K562 (cell line): ENCODE data around the gene LSM14B. TPM values are rescaled to one million over a fixed set of nuclear protein-coding genes. Genes with fewer than 3 reads are reported as not detected.

Source experiments
- ATAC-seq: fragments of 200-7000 bp; cut with Tn5 transposase; 3 replicates; pipeline ENCODE4 v1.9.1; 2020; ENCODE audit warnings: moderate library complexity
- BruUV-seq: library from RNA; stranded (reverse); fragments of 400-500 nt; replicated peaks from 2 replicates; lab custom pipeline; 2021; lab: Mats Ljungman, UMichigan
- CTCF ChIA-PET: fragments of 300-600 bp; formaldehyde crosslinking; extraction: SDS; loops from one replicate; lab custom pipeline; 2021; ENCODE audit warnings: low intra/inter-chr PET ratio; lab: Yijun Ruan, JAX
- POLR2A ChIA-PET: fragments of 300-600, 350-650 bp; sonication (Branson Sonifier 250); formaldehyde crosslinking; extraction: SDS; loops from one replicate; lab custom pipeline; 2021; ENCODE audit warnings: antibody characterized with exemption, inconsistent platforms; lab: Yijun Ruan, JAX
- DNase-seq, 4 experiments: peaks; one replicate each; pipeline versions ENCODE4 v3.0.0 to v3.0.0-alpha.2; 2011 to 2018; ENCODE audit warnings: low spot score in 3 of 4, mixed read lengths in 3 of 4; ENCODE audit errors: extremely low read depth in 1 of 4
- FAIRE-seq: peaks from 2 replicates; lab custom pipeline; 2011; peaks lifted over from hg19 to GRCh38; lab: Jason Lieb, UNC
- H2AFZ ChIP-seq: 2 replicates; pipeline ENCODE4 v1.6.0; 2011; ENCODE audit warnings: low read depth, low read length, control low read depth, inconsistent platforms
- H3K27ac ChIP-seq: fragments of 200-600 bp; 3 replicates; pipeline ENCODE4 v1.8.0; 2011; ENCODE audit warnings: low read depth, mild to moderate bottlenecking, control low read depth, inconsistent platforms, low read length, moderate library complexity, mixed read lengths; ENCODE audit errors: extremely low read depth
- H3K27me3 ChIP-seq, 2 experiments: fragments of 300-600 bp in 1 of 2; 2 replicates in 1 of 2; 3 replicates in 1 of 2; pipeline versions ENCODE4 v1.6.0 to v1.8.0; 2011; ENCODE audit warnings: inconsistent platforms in 2 of 2, low read length in 2 of 2, mild to moderate bottlenecking in 1 of 2, mixed read lengths in 1 of 2, moderate library complexity in 1 of 2; ENCODE audit not compliant: control insufficient read depth in 2 of 2, insufficient read depth in 2 of 2
- H3K36me3 ChIP-seq: fragments of 300-600 bp; 3 replicates; pipeline ENCODE4 v1.8.0; 2011; ENCODE audit warnings: mild to moderate bottlenecking, low read length, inconsistent platforms; ENCODE audit not compliant: control insufficient read depth, insufficient read depth
- H3K4me1 ChIP-seq, 2 experiments: fragments of 200-600 bp in 1 of 2; replicated peaks in 1 of 2; 2 replicates in 1 of 2; 3 replicates in 1 of 2; pipeline versions ENCODE4 v1.5.1 to v1.8.0; 2011; ENCODE audit warnings: inconsistent platforms in 2 of 2, low read length in 2 of 2, mild to moderate bottlenecking in 1 of 2, mixed read lengths in 1 of 2, moderate library complexity in 1 of 2; ENCODE audit not compliant: control insufficient read depth in 2 of 2, insufficient read depth in 2 of 2
- H3K4me2 ChIP-seq: 2 replicates; pipeline ENCODE4 v1.6.1; 2011; ENCODE audit warnings: low read length, control low read depth, inconsistent platforms, mixed read lengths; ENCODE audit not compliant: insufficient read depth
- H3K4me3 ChIP-seq: fragments of 200-600 bp; sonication (generic), shearing (Covaris generic); 2 replicates; pipeline ENCODE4 v1.5.1; 2016; ENCODE audit warnings: control low read depth, inconsistent platforms
- H3K79me2 ChIP-seq: fragments of 200-600 bp; 3 replicates; pipeline ENCODE4 v1.8.0; 2011; ENCODE audit warnings: low read length, inconsistent platforms; ENCODE audit not compliant: control insufficient read depth, insufficient read depth
- H3K9ac ChIP-seq, 2 experiments: 2 replicates each; pipeline versions ENCODE4 v1.6.0 to v1.6.1; 2011; ENCODE audit warnings: low read depth in 2 of 2, low read length in 2 of 2, control low read depth in 1 of 2, inconsistent platforms in 1 of 2, mild to moderate bottlenecking in 1 of 2, mixed read lengths in 1 of 2; ENCODE audit not compliant: insufficient read depth in 1 of 2
- H3K9me1 ChIP-seq: one replicate; pipeline ENCODE4 v1.6.0; 2011; ENCODE audit warnings: inconsistent platforms, mild to moderate bottlenecking, low read length, moderate library complexity; ENCODE audit not compliant: control insufficient read depth, insufficient read depth
- H3K9me3 ChIP-seq: replicated peaks from 2 replicates; pipeline ENCODE4 v1.5.1; 2011; ENCODE audit warnings: low read depth, low read length, inconsistent platforms; ENCODE audit not compliant: control insufficient read depth, insufficient read depth
- H4K20me1 ChIP-seq: replicated peaks from 2 replicates; pipeline ENCODE4 v1.6.1; 2011; ENCODE audit warnings: low read length, inconsistent platforms, mixed read lengths; ENCODE audit not compliant: control insufficient read depth, insufficient read depth
- BMI1 ChIP-seq: fragments of 150-350 bp; IDR thresholded peaks from 2 replicates; pipeline ENCODE4 v1.6.1; 2014; ENCODE audit warnings: low read length
- BRF1 ChIP-seq: IDR thresholded peaks from 3 replicates; pipeline ENCODE4 v1.6.1; 2011; ENCODE audit warnings: borderline replicate concordance, mild to moderate bottlenecking; ENCODE audit not compliant: insufficient read length; ENCODE audit errors: extremely low read depth
- CREB1 ChIP-seq, 2 experiments: sonication (generic) in 1 of 2; formaldehyde crosslinking in 1 of 2; IDR thresholded peaks; 2 replicates each; pipeline versions ENCODE4 v1.6.1 to v1.8.0; 2012 to 2022; ENCODE audit warnings: inconsistent platforms in 1 of 2, mild to moderate bottlenecking in 1 of 2, missing genetic modification reagents in 1 of 2, moderate library complexity in 1 of 2
- DNMT1 ChIP-seq: fragments of 450-650 bp; IDR thresholded peaks from 2 replicates; pipeline ENCODE4 v1.6.1; 2016; ENCODE audit warnings: antibody characterized with exemption, mild to moderate bottlenecking
- HDAC2 ChIP-seq: fragments of 450-650 bp; IDR thresholded peaks from 2 replicates; pipeline ENCODE4 v1.6.1; 2016; ENCODE audit warnings: mild to moderate bottlenecking
- ILK ChIP-seq: fragments of 450-650 bp; IDR thresholded peaks from 2 replicates; pipeline ENCODE4 v1.6.1; 2016; ENCODE audit warnings: missing genetic modification characterization, low read depth, mild to moderate bottlenecking, missing compliant biosample characterization, moderate library complexity, borderline replicate concordance
- KAT2B ChIP-seq: IDR thresholded peaks from one replicate; pipeline ENCODE4 v1.6.1; 2012; ENCODE audit warnings: low read depth, mild to moderate bottlenecking, control low read depth, inconsistent platforms, low read length, moderate library complexity
- KDM4B ChIP-seq, 2 experiments: fragments of 450-650 bp in 1 of 2; sonication (generic) in 1 of 2; IDR thresholded peaks; 2 replicates each; pipeline ENCODE4 v1.6.1; 2016 to 2017; ENCODE audit warnings: borderline replicate concordance in 2 of 2, antibody characterized with exemption in 1 of 2, low read depth in 1 of 2, mild to moderate bottlenecking in 1 of 2
- L3MBTL2 ChIP-seq: fragments of 450-650 bp; IDR thresholded peaks from 2 replicates; pipeline ENCODE4 v1.6.1; 2016; ENCODE audit warnings: mild to moderate bottlenecking, moderate library complexity
- NR2C2 ChIP-seq, 2 experiments: fragments of 200-800 bp in 1 of 2; sonication (Bioruptor generic) in 1 of 2; sonication (generic) in 1 of 2; formaldehyde crosslinking in 1 of 2; IDR thresholded peaks; 2 replicates each; pipeline versions ENCODE4 v1.6.1 to v1.8.0; 2016 to 2022; ENCODE audit warnings: mild to moderate bottlenecking in 1 of 2, missing compliant biosample characterization in 1 of 2, missing genetic modification characterization in 1 of 2, missing genetic modification reagents in 1 of 2
- POLR2G ChIP-seq: fragments of 200-400 bp; formaldehyde crosslinking; IDR thresholded peaks from 2 replicates; pipeline ENCODE4 v1.6.1; 2017; ENCODE audit warnings: low read depth, mild to moderate bottlenecking, antibody characterized with exemption, low read length, moderate library complexity
- RBFOX2 ChIP-seq: fragments of 200-400 bp; formaldehyde crosslinking; IDR thresholded peaks from 2 replicates; pipeline ENCODE4 v1.6.1; 2017; ENCODE audit warnings: low read depth, mild to moderate bottlenecking, low read length, moderate library complexity
- SNIP1 ChIP-seq: fragments of 450-650 bp; IDR thresholded peaks from 2 replicates; pipeline ENCODE4 v1.7.1; 2017; ENCODE audit warnings: low read depth, mild to moderate bottlenecking
- SRF ChIP-seq, 2 experiments: fragments of 250-450, 450-650 bp in 1 of 2; sonication (Bioruptor Pico) in 1 of 2; sonication (generic) in 1 of 2; formaldehyde crosslinking; IDR thresholded peaks; 2 replicates each; pipeline versions ENCODE4 v1.5.0 to v1.5.1; 2020 to 2022; ENCODE audit warnings: mild to moderate bottlenecking in 1 of 2, missing genetic modification reagents in 1 of 2
- TAF15 ChIP-seq: fragments of 200-400 bp; formaldehyde crosslinking; IDR thresholded peaks from 2 replicates; pipeline ENCODE4 v1.6.1; 2017; ENCODE audit warnings: mild to moderate bottlenecking, low read depth, low read length, moderate library complexity
- TSC22D4 ChIP-seq: fragments of 450-650 bp; IDR thresholded peaks from 2 replicates; pipeline ENCODE4 v1.6.1; 2016; ENCODE audit warnings: missing genetic modification characterization, missing biosample characterization, control low read depth
- ZBTB17 ChIP-seq: fragments of 450-650 bp; formaldehyde crosslinking; IDR thresholded peaks from 2 replicates; pipeline ENCODE4 v1.4.0; 2020; ENCODE audit warnings: mild to moderate bottlenecking
- ZNF253 ChIP-seq: fragments of 250-450 bp; sonication (Bioruptor Pico); conservative IDR thresholded peaks from 2 replicates; pipeline ENCODE4 v1.6.1; 2021; ENCODE audit warnings: mild to moderate bottlenecking
- WGBS: fragments of 100-300 bp; shearing (Covaris generic); methylation state at CpG from one replicate; pipeline ENCODE4 v1.1.6; 2016; ENCODE audit warnings: low coverage, mixed read lengths; ENCODE audit not compliant: insufficient coverage; ENCODE audit errors: missing lambda C conversion rate; 5-methylcytosine and 5-hydroxymethylcytosine counted together
- in situ Hi-C: fragments of 300-500 bp; cut with MboI; formaldehyde crosslinking; loops from 4 replicates; pipeline ENCODE4 v1.15.0; 2018; ENCODE audit warnings: inconsistent platforms, mixed read lengths
- intact Hi-C: fragments of 100-400 bp; cut with micrococcal nuclease; formaldehyde crosslinking; loops from 2 replicates; pipeline ENCODE4 v1.14.2; 2022
- polyA plus RNA-seq, 8 experiments: library from polyadenylated mRNA; depleted of rRNA in 4 of 8; stranded (reverse) in 5 of 8; unstranded in 3 of 8; fragments of >200 nt; fragmentation: Nextera tagmentation in 2 of 8; fragmentation: Illumina TruSeq in 1 of 8; extraction: Ambion mirVana in 2 of 8; extraction: Trizol in 1 of 8; gene quantifications; 2 replicates each; pipeline versions ENCODE4 v1.2.1 to v1.2.3, GENCODE V29; 2011 to 2014; ENCODE audit warnings: inconsistent platforms in 1 of 8, missing spikeins in 1 of 8
- total RNA-seq, 7 experiments: library from RNA; depleted of rRNA in 6 of 7; stranded (reverse); fragments of >200 nt in 6 of 7; fragmentation: Illumina TruSeq in 2 of 7; extraction: Trizol in 2 of 7; gene quantifications; 2 replicates each; pipeline versions ENCODE4 v1.2.1 to v1.2.3, GENCODE V29; 2011 to 2021; ENCODE audit warnings: low replicate concordance in 1 of 7
- TF ChIP-seq, protein P1 (sequence below): sonication (generic); IDR thresholded peaks from 2 replicates; pipeline ENCODE4 v1.6.1; 2016
- TF ChIP-seq, protein P2 (sequence below): fragments of 250-450 bp; sonication (Bioruptor Pico); IDR thresholded peaks from 2 replicates; pipeline ENCODE4 v1.4.0; 2020; ENCODE audit warnings: mild to moderate bottlenecking, moderate library complexity

The LSM14B gene
- total and polyA plus RNA-seq, 9 of the 15 experiments (the other 6 are each of a cell fraction or from before 2014, with no cell fraction given) = 0.66 to 36.0 (median 20.2) TPM

DNA sequence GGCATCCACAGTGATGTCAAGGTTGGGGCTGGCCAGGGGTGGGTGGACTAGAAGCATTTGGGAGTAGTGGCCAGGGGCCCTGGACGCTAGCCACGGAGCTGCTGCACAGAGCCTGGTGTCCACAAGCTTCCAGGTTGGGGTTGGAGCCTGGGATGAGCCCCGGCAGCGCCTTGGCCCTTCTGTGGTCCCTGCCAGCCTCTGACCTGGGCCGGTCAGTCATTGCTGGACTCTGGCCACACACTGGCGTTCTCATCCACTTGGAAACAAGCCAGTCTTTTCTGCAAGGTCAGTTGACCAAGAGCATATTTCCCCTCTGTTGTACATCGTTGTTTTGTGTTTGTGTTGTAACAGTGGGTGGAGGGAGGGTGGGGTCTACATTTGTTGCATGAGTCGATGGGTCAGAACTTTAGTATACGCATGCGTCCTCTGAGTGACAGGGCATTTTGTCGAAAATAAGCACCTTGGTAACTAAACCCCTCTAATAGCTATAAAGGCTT lies 12.5 kb downstream of the LSM14B start:
- no peak for DNase-seq
- peak; percentile 72 for FAIRE-seq
- WGBS = 87% methylated on average over 11 of the region's 11 CpGs
- no peaks in the 10 kb centered on the region for H3K9me3 ChIP-seq
- H2AFZ ChIP-seq = no peak overlapping the region
- intact Hi-C loops (no loop called here), in situ Hi-C loops (loop anchor here (5.0 kb wide), 1 partner anchor 112 kb away; no protein-coding TSS in a partner anchor)
- BruUV-seq = no TSS peak
- H3K4me3 ChIP-seq = no peak overlapping the region
- CTCF ChIA-PET = no interaction called here
- H4K20me1 ChIP-seq = peaks cover 23% of the 10 kb centered on the region
- peaks cover 11% of the 10 kb centered on the region for H3K79me2 ChIP-seq
- H3K4me2 ChIP-seq = no peak overlapping the region
- H3K27ac ChIP-seq = no peak overlapping the region
- H3K4me1 ChIP-seq = peaks cover 0 to 6% of the 10 kb centered on the region in 2 experiments; a peak in 1 of 5 replicates
- POLR2A ChIA-PET = interaction anchor here (0.5 to 7.8 kb wide), 5 partner anchors 9 to 151 kb away, joined by 3 to 78 read pairs (median 6); partner anchors contain the start of gene LSM14B
- ATAC-seq = no peak; the same call in 2 of the 3 replicates
- no peaks in the 10 kb centered on the region for H3K27me3 ChIP-seq
- H3K36me3 ChIP-seq = peaks cover 97% of the 10 kb centered on the region
- H3K9ac ChIP-seq = no peak overlapping the region
- H3K9me1 ChIP-seq = no peaks in the 10 kb centered on the region
- no peak for TF ChIP-seq TAF15
- peak; percentile 63 for TF ChIP-seq POLR2G
- TF ChIP-seq KAT2B = no peak
- no peak for TF ChIP-seq L3MBTL2
- TF ChIP-seq, protein P1, sequence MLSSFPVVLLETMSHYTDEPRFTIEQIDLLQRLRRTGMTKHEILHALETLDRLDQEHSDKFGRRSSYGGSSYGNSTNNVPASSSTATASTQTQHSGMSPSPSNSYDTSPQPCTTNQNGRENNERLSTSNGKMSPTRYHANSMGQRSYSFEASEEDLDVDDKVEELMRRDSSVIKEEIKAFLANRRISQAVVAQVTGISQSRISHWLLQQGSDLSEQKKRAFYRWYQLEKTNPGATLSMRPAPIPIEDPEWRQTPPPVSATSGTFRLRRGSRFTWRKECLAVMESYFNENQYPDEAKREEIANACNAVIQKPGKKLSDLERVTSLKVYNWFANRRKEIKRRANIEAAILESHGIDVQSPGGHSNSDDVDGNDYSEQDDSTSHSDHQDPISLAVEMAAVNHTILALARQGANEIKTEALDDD = no peak
- TF ChIP-seq NR2C2 (CRISPR knock-in tag; IDR thresholded peaks at IDR 0.05) = no peak
- no peak for TF ChIP-seq NR2C2 (tag; IDR thresholded peaks at IDR 0.05)
- TF ChIP-seq, protein P2, sequence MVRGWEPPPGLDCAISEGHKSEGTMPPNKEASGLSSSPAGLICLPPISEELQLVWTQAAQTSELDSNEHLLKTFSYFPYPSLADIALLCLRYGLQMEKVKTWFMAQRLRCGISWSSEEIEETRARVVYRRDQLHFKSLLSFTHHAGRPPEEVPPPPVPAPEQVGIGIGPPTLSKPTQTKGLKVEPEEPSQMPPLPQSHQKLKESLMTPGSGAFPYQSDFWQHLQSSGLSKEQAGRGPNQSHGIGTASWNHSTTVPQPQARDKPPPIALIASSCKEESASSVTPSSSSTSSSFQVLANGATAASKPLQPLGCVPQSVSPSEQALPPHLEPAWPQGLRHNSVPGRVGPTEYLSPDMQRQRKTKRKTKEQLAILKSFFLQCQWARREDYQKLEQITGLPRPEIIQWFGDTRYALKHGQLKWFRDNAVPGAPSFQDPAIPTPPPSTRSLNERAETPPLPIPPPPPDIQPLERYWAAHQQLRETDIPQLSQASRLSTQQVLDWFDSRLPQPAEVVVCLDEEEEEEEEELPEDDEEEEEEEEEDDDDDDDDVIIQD (CRISPR knock-in tag) = no peak
- no peak for TF ChIP-seq SNIP1
- TF ChIP-seq SRF (CRISPR knock-in tag; IDR thresholded peaks at IDR 0.05) = no peak
- TF ChIP-seq ZNF253 (CRISPR knock-in tag) = no peak
- TF ChIP-seq TSC22D4 = no peak
- TF ChIP-seq BRF1 = no peak
- no peak for TF ChIP-seq KDM4B (IDR thresholded peaks at IDR 0.05; ENCODE audit: borderline replicate concordance in 2 of 2, low read depth in 1 of 2)
- TF ChIP-seq CREB1 (IDR thresholded peaks at IDR 0.05) = no peak
- TF ChIP-seq CREB1 (CRISPR knock-in tag; IDR thresholded peaks at IDR 0.05) = no peak
- TF ChIP-seq RBFOX2 = 0 out of 2 replicates have a peak, but pooled peaks have one; percentile 16
- no peak for TF ChIP-seq BMI1
- TF ChIP-seq DNMT1 = no peak
- no peak for TF ChIP-seq ILK (tag)
- TF ChIP-seq ZBTB17 = no peak
- no peak for TF ChIP-seq HDAC2
